Fibroblast of the aortic adventitia (primary cell): ENCODE data around the gene CCDC34. TPM values are rescaled to one million over a fixed set of nuclear protein-coding genes. Genes with fewer than 3 reads are reported as not detected.
A peak's percentile ranks its signal among the peaks of the same experiment; 100 is the strongest.

Source experiments
- DNase-seq: peaks from one replicate; pipeline ENCODE4 v3.0.0-alpha.2; 2010; ENCODE audit warnings: low read depth
- H3K4me3 ChIP-seq: 2 replicates; pipeline ENCODE4 v1.5.1; 2011; ENCODE audit warnings: low read depth, mild to moderate bottlenecking, control low read depth, low read length, moderate library complexity
- CTCF ChIP-seq: IDR thresholded peaks from 2 replicates; pipeline ENCODE4 v1.5.1; 2011; ENCODE audit warnings: mild to moderate bottlenecking, low read length, control low read depth, inconsistent platforms; ENCODE audit not compliant: insufficient read depth
- total RNA-seq: library from RNA; depleted of rRNA; stranded (reverse); fragments of >200 nt; gene quantifications from 2 replicates; pipeline ENCODE4 v1.2.3, GENCODE V29; 2012; ENCODE audit warnings: low replicate concordance

Gene CCDC34
- total RNA-seq, 1 donor = 10.7 TPM

- no peak for TF ChIP-seq CTCF
- no peak overlapping the region for H3K4me3 ChIP-seq
- no peak for DNase-seq
Observed at GRCh38 chr11:27355575-27356104, 7.4 kb downstream of the CCDC34 start.

GRCh38 chr11:27354359-27354965 lies 8.6 kb downstream of the CCDC34 start:
- DNase-seq = no peak
- no peak overlapping the region for H3K4me3 ChIP-seq
- TF ChIP-seq CTCF = no peak

GRCh38 chr11:27353593-27354358 lies 9.2 kb downstream of the CCDC34 start:
- no peak for TF ChIP-seq CTCF
- DNase-seq = peak; percentile 60
- no peak overlapping the region for H3K4me3 ChIP-seq

GRCh38 chr11:27352781-27353180 lies 10.2 kb downstream of the CCDC34 start:
- H3K4me3 ChIP-seq = no peak overlapping the region
- no peak for TF ChIP-seq CTCF
- DNase-seq = no peak

GRCh38 chr11:27350511-27350910 lies 12.5 kb downstream of the CCDC34 start:
- peak; percentile 61 for DNase-seq
- no peak for TF ChIP-seq CTCF
- H3K4me3 ChIP-seq = no peak overlapping the region

GRCh38 chr11:27349919-27350318 lies 13.1 kb downstream of the CCDC34 start:
- no peak overlapping the region for H3K4me3 ChIP-seq
- no peak for DNase-seq
- TF ChIP-seq CTCF = no peak
